ENCODE measurements around the gene NRXN3.
A peak's percentile ranks its signal among the peaks of the same experiment; 100 is the strongest.

Gene NRXN3

DNA sequence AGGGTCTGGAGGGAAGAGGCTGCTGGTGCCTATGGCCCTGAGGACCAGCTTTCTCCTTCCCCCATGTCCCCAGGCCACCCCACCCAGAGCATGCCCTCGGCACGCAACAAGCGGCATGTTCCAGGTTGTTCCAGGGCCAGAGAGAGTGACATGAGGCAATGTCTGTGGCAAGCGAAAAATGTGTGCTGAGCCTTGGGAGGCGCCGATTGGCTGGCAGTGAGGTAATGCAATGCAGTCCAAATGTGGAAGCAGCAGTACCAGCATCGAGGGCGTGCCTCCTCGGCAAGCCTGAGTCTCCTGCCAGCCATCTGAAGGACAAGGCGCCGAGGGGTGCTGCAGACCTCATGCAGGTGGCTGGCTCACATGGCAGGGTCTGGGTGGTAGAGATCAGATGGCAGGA, 423.8 kb downstream of the NRXN3 start:
- Mint-ChIP-seq H3K36me3 (ENCODE audit: insufficient read depth) (no peaks in the 10 kb centered on the region), H3K4me1 (ENCODE audit: low read depth in 2 of 2) (peaks cover 0 to 1% of the 10 kb centered on the region in 2 donors), H3K4me3 (no peak overlapping the region), H3K27me3 (peaks cover 9 to 12% of the 10 kb centered on the region in 2 donors), H3K27ac (no peak overlapping the region), H3K9me3 (no peaks in the 10 kb centered on the region)
- DNase-seq = no peak
- ATAC-seq (replicated peaks) = no peak

DNA sequence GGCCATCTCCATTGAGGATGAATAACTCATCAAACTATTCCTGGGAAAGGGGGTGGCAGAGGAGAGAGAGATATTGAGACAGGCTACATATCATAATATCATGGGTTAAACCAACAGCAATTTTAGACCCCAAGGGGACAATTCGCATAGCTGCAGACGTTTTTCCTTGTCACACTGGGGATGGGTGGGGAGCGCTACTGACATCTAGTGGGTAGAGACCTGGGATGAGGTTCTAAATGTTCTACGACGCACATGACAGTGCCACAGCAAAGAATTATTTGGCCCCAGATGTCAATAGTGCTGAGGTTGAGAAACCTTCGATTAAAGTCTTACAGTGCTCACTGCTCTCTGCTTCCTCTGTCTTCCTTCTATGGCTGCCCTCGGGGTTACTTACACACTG, 425.6 kb downstream of the NRXN3 start:
- H3K4me1 Mint-ChIP-seq (ENCODE audit: low read depth in 2 of 2) = peaks cover 0 to 1% of the 10 kb centered on the region in 2 donors
- no peaks in the 10 kb centered on the region for H3K9me3 Mint-ChIP-seq
- H3K27me3 Mint-ChIP-seq = peaks cover 9 to 12% of the 10 kb centered on the region in 2 donors
- H3K27ac Mint-ChIP-seq = no peak overlapping the region
- H3K4me3 Mint-ChIP-seq = no peak overlapping the region
- no peak for DNase-seq
- ATAC-seq (replicated peaks) = no peak
- no peaks in the 10 kb centered on the region for H3K36me3 Mint-ChIP-seq (ENCODE audit: insufficient read depth)

DNA sequence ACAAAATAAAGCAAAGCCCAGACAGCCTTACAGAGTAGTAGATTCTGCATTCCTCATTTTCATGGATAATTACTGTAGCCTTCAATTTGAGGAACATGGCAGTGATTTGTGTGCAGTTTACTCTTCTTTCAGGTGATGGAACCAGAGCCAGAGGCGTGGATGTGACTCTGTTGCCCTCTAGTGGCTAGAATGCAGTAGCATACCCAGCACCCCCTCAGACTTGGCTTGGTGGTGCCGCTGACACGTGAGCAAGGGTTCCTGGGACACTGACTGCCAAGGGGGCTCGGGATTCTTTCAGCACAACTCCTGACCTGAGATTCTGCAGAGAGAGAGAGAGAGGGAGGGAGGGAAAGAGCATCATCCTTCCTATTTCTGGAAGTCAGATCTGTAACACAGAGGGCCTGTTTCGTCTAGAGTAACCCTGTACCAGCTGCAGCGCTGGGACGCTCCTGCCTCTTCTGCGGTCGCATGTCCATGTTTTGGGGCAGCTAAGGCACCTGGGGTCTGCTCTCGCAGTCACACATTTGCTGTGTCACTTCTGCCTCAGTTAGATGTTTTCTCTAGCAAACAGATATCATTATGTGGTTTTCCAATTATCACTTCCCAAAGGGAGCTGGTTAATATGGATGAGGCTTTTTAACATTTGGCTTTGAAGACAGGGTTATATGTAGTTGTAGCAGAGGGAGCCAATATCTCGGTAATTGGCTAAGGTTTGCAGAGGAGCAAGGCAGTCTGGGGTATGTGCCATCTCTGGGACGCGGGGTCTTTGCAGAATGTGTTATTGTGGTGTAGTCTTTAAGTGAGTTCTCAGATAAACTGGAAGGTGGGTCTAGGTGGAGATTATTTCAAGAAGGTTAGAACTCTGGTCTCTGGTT, 428.1 kb downstream of the NRXN3 start:
- Mint-ChIP-seq H3K27me3 (peaks cover 9 to 12% of the 10 kb centered on the region in 2 donors), H3K9me3 (no peaks in the 10 kb centered on the region), H3K36me3 (ENCODE audit: insufficient read depth) (no peaks in the 10 kb centered on the region), H3K27ac (no peak overlapping the region), H3K4me1 (ENCODE audit: low read depth in 2 of 2) (peaks cover 0 to 1% of the 10 kb centered on the region in 2 donors), H3K4me3 (no peak overlapping the region)
- peak; percentile 36 for ATAC-seq (replicated peaks)
- DNase-seq = peak in 2 of 3 experiments; percentile 4 to 6

DNA sequence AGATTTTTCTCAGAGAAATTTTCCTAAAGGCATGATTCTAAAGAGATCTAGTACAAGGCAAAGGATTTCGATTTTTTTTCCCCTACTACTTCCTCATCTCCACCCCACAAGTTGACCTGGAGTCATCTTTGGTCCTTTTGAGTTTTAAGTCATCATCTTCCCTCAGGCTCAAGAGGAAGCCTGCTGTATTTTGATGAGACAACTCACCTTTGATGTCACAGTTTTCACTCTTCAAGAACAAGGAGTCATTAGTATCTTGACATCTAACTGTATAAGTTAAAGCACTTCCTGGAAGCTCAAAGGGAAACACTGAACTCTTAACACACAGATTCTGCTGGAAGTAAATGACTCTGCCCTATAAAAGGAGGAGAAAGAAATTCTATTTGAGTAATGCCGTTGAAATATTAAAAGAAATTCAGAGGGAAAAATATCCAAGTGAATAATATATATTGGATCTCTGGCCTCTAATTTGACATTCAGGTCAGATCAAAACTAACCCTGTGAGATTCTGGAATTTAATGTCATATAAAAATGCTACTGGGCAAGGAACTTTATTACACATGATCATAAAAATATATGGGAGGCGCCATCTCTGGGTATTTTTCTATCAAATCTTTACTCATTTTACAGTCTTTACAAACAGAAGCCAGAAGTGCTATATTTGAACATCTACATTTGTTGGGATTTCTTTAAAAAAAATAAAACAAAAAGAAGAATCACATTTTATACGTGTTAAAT, 435.0 kb downstream of the NRXN3 start:
- ATAC-seq (replicated peaks) = no peak
- no peaks in the 10 kb centered on the region for H3K36me3 Mint-ChIP-seq (ENCODE audit: insufficient read depth)
- no peak overlapping the region for H3K27ac Mint-ChIP-seq
- H3K4me3 Mint-ChIP-seq = no peak overlapping the region
- peaks cover 0 to 2% of the 10 kb centered on the region in 2 donors for H3K9me3 Mint-ChIP-seq
- no peaks in the 10 kb centered on the region for H3K27me3 Mint-ChIP-seq
- no peak for DNase-seq
- no peaks in the 10 kb centered on the region for H3K4me1 Mint-ChIP-seq (ENCODE audit: low read depth in 2 of 2)

DNA sequence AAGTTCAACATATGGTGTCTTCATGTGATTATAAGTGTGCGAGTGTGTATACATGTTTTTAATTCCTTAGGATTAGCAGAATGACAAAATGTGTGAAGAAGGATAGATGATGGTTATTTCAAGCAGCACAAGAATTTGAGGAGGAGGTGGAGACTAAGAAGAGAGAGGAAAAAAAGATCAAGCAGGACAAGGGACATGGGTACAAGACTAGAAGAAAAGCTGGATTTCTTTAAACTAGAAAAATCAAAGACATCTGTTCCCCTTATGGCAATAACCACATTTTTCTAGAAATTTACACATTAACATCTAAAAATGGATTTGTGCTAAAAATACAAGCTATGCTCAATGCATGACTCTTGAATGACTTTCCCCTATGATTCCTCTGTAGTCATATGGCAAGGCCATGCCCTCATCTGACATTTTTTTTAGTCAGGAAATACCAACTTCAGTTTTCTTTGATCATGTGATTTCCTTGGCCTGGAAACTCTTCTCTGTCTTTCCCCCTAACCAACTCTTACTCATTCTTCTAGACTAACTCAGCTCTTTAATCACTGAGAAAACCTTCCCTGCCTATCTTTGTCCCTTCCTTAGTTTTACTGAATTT, 435.8 kb downstream of the NRXN3 start:
- Mint-ChIP-seq H3K27ac (no peak overlapping the region), H3K4me3 (no peak overlapping the region), H3K4me1 (ENCODE audit: low read depth in 2 of 2) (no peaks in the 10 kb centered on the region), H3K9me3 (peaks cover 0 to 2% of the 10 kb centered on the region in 2 donors), H3K27me3 (no peaks in the 10 kb centered on the region), H3K36me3 (ENCODE audit: insufficient read depth) (no peaks in the 10 kb centered on the region)
- ATAC-seq (replicated peaks) (no peak), DNase-seq (no peak)

DNA sequence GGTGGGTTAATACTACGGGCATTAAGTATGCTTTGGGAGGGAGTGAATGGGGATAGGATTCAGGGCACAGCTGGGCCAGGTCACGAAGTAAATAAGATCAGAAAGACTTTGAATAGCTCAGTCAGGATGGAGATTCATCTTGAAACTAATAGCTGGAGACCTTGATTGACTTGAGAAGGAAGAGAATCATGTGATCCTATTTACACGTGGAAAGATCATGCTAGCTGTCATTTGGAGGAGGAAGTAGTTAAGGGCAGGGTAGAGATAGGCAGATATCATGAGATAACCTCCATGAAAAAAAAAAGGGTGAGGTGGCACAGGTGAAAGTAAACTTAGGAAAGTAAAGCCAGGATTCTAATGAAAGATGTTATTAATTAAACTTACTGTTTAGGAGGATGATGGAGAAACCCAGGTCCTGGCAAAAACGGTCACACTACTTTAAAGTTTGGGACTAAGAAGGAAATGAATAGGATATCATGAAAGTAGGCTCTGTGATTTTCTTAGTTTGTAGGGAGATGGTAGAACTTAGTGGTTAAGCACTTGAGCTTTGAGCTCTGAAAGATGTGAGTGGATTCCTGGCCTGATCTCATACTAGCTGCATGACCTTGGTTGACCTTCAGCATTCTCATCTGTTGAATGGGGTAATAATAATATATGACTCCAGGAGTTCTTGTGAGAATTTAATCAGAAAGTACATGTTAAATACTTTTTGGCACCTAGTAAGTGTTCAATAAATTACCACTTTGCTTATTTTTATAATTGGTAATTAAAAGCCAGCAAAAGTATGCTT, 439.0 kb downstream of the NRXN3 start:
- Mint-ChIP-seq H3K4me3 (no peak overlapping the region), H3K27me3 (no peaks in the 10 kb centered on the region), H3K27ac (no peak overlapping the region), H3K9me3 (peaks cover 0 to 2% of the 10 kb centered on the region in 2 donors), H3K4me1 (ENCODE audit: low read depth in 2 of 2) (no peaks in the 10 kb centered on the region), H3K36me3 (ENCODE audit: insufficient read depth) (no peaks in the 10 kb centered on the region)
- DNase-seq (no peak), ATAC-seq (replicated peaks) (no peak)

DNA sequence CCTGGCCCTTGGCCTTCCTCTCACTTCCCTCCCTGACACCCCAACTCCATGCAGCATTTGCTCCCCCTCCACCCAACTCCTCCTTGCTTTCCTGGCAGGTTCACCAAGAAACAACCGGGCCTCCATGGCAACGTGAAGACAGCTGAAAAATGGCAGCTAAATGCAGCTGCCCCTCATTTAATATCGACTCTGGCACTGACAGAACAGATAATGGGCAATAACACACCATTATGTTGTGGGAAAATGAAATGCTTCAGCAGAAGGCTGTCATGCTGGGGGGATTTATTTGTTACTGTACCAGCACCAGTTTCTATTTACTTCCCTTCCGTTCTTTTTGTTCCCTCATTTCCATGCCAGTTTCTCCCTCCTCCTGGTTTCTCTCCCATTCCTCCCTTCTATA, 440.8 kb downstream of the NRXN3 start:
- Mint-ChIP-seq H3K4me3 (no peak overlapping the region), H3K27me3 (no peaks in the 10 kb centered on the region), H3K27ac (no peak overlapping the region), H3K36me3 (ENCODE audit: insufficient read depth) (no peaks in the 10 kb centered on the region), H3K4me1 (ENCODE audit: low read depth in 2 of 2) (no peaks in the 10 kb centered on the region), H3K9me3 (peaks cover 0 to 2% of the 10 kb centered on the region in 2 donors)
- ATAC-seq (replicated peaks) (no peak), DNase-seq (no peak)

DNA sequence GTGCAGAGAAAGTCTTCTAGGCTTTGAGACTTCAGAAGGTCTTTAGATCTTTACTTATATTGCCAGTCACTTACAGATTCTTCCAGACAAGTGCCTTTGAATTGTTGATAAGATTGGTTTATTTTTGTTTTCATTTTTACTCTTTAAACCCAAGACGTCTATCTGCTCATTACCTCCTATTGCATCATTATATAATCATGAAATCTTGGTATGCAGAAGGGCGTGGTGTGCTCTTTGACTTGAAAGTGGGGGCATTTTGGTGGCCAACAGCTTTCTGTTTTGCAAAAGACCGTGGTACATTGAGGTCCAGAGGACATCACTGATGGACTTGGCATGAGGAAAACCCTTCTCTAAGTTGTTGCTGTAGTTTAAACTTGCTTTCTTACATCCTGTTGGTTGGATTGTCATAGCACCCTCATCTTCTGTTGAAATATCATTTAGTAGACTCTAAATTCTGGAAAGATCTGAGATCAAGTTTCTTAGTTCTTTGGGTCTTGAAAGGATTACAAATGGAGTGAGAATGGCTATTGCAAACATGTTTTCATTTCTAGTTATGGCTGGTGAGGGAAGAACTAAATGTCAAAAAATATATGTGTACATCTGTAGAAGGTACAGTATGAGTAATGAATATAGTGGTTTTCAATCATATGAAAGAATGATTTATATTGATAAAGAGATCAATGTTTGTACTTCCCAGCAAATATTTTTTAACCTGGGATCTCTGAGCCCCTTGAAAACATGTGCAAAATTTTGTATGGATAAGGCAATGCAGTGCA, 441.8 kb downstream of the NRXN3 start:
- DNase-seq (no peak), ATAC-seq (replicated peaks) (no peak)
- H3K4me3 Mint-ChIP-seq = no peak overlapping the region
- H3K27me3 Mint-ChIP-seq = no peaks in the 10 kb centered on the region
- no peak overlapping the region for H3K27ac Mint-ChIP-seq
- peaks cover 0 to 2% of the 10 kb centered on the region in 2 donors for H3K9me3 Mint-ChIP-seq
- H3K36me3 Mint-ChIP-seq (ENCODE audit: insufficient read depth) = no peaks in the 10 kb centered on the region
- H3K4me1 Mint-ChIP-seq (ENCODE audit: low read depth in 2 of 2) = no peaks in the 10 kb centered on the region

DNA sequence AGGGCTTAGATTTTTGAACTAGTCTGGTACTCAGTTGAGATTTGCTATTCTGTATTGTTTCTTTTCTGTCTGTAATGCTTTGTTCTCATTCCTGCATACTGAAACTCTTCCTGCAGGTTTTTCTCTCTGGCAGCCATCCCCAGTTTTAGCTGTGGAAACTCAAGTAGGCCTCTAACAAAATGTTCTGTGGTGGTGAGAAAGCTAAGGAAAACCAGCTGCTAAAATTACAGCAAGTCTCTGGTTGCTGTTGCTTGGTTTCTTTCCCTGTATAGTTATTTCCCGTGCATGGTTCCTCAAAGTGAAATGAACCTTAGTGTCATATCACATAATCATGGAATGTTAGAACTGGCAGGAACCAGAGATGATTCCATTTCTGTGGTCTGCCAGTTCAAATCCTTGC, 442.5 kb downstream of the NRXN3 start:
- no peaks in the 10 kb centered on the region for H3K27me3 Mint-ChIP-seq
- no peak overlapping the region for H3K4me3 Mint-ChIP-seq
- H3K9me3 Mint-ChIP-seq = peaks cover 0 to 2% of the 10 kb centered on the region in 2 donors
- H3K36me3 Mint-ChIP-seq (ENCODE audit: insufficient read depth) = no peaks in the 10 kb centered on the region
- H3K4me1 Mint-ChIP-seq (ENCODE audit: low read depth in 2 of 2) = no peaks in the 10 kb centered on the region
- DNase-seq (no peak), ATAC-seq (replicated peaks) (no peak)
- H3K27ac Mint-ChIP-seq = no peak overlapping the region

DNA sequence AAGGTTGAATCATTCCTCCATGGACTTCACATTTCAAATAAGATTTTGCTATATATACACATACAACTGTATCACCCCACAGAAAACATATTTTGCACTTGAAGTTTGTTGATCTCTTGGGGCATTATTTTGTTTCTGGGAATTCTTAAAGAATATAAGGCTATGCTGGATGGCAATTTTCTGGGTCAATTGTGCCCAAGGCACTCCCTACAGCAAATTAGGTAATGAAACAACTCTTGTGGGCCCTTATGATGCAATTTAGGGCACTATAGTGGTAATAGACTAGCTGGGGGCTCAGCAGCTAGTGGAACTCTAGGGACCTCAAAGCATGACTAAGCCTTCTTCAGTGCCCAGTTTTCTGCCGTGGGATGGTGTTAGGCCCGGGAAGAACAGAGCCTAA, 444.4 kb downstream of the NRXN3 start:
- H3K27ac Mint-ChIP-seq = no peak overlapping the region
- ATAC-seq (replicated peaks) (no peak), DNase-seq (no peak)
- no peak overlapping the region for H3K4me3 Mint-ChIP-seq
- H3K4me1 Mint-ChIP-seq (ENCODE audit: low read depth in 2 of 2) = no peaks in the 10 kb centered on the region
- peaks cover 3% of the 10 kb centered on the region for H3K36me3 Mint-ChIP-seq (ENCODE audit: insufficient read depth)
- no peaks in the 10 kb centered on the region for H3K27me3 Mint-ChIP-seq
- no peaks in the 10 kb centered on the region for H3K9me3 Mint-ChIP-seq

DNA sequence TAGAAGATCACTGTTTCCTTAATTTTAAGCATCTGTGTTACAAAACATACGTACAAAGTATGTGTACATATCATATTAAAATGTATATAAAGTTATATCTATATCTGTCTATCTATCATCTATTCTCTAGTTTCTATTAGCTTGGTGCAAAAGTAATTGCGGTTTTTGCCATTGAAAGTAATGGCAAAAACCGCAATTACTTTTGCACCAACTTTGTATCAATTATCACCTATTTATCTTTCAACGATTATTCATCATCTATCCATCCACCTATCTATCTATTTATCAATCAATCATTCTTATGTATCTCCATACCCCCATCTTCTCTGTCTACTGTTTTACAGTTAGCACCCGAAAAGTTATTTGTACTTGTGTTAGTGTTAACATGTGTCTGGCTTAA, 447.6 kb downstream of the NRXN3 start:
- no peak for ATAC-seq (replicated peaks)
- H3K9me3 Mint-ChIP-seq = no peaks in the 10 kb centered on the region
- H3K27ac Mint-ChIP-seq = no peak overlapping the region
- no peaks in the 10 kb centered on the region for H3K4me1 Mint-ChIP-seq (ENCODE audit: low read depth in 2 of 2)
- no peaks in the 10 kb centered on the region for H3K27me3 Mint-ChIP-seq
- no peak for DNase-seq
- peaks cover 3% of the 10 kb centered on the region for H3K36me3 Mint-ChIP-seq (ENCODE audit: insufficient read depth)
- no peak overlapping the region for H3K4me3 Mint-ChIP-seq

DNA sequence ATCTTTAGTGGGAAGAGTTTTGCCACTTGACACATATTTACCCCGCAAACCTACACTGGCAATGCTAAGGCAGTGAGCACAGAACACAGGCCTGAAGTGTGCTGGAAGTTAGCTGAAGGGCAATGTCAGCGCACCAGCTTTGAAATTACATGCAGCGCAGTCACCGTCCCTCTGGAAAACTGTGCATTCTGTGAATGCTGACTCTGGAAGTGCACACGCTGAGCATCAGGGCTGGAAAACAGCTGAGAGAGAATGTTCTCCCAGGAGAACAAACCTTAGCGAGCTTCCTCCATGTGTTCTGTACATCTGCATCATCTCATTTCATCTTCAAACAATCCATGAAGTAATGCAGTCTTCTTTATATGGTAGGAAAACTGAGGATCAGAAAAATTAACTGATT, 448.2 kb downstream of the NRXN3 start:
- no peaks in the 10 kb centered on the region for H3K9me3 Mint-ChIP-seq
- H3K27ac Mint-ChIP-seq = no peak overlapping the region
- no peak overlapping the region for H3K4me3 Mint-ChIP-seq
- ATAC-seq (replicated peaks) = no peak
- DNase-seq = no peak
- H3K36me3 Mint-ChIP-seq (ENCODE audit: insufficient read depth) = peaks cover 3% of the 10 kb centered on the region
- no peaks in the 10 kb centered on the region for H3K27me3 Mint-ChIP-seq
- no peaks in the 10 kb centered on the region for H3K4me1 Mint-ChIP-seq (ENCODE audit: low read depth in 2 of 2)

Data from effector memory CD8-positive, alpha-beta T cell (primary cell).